IMR-90 (cell line): ENCODE data around the gene EYS. TPM values are rescaled to one million over a fixed set of nuclear protein-coding genes. Genes with fewer than 3 reads are reported as not detected.

Experiments
- ATAC-seq: fragments of 200-7000 bp; cut with Tn5 transposase; 2 replicates; pipeline ENCODE4 v1.9.1; 2020; ENCODE audit warnings: low read depth, mild to moderate bottlenecking, moderate library complexity
- BruUV-seq: library from RNA; stranded (reverse); fragments of 400-500 nt; replicated peaks from 2 replicates; lab custom pipeline; 2021; lab: Mats Ljungman, UMichigan
- CTCF ChIA-PET: fragments of 300-600 bp; formaldehyde crosslinking; extraction: SDS; loops from one replicate; lab custom pipeline; 2021; ENCODE audit warnings: antibody characterized with exemption; lab: Yijun Ruan, JAX
- POLR2A ChIA-PET: fragments of 300-600 bp; sonication (Branson Sonifier 250); formaldehyde crosslinking; loops from one replicate; lab custom pipeline; 2022; ENCODE audit warnings: antibody characterized with exemption; ENCODE audit not compliant: unreplicated experiment; lab: Charles Lee
- DNase-seq: peaks from one replicate; pipeline ENCODE4 v3.0.0; 2013
- H2AFZ ChIP-seq: replicated peaks from 2 replicates; pipeline ENCODE3; 2013; ENCODE audit warnings: low read length, mild to moderate bottlenecking; ENCODE audit not compliant: poor library complexity
- H2AK5ac ChIP-seq: 2 replicates; pipeline ENCODE4 v1.6.1; 2013; ENCODE audit warnings: low read depth, low read length, inconsistent platforms
- H2AK9ac ChIP-seq: replicated peaks from 2 replicates; pipeline ENCODE3; 2013; ENCODE audit warnings: mild to moderate bottlenecking, low read depth, low read length, moderate library complexity; ENCODE audit not compliant: poor library complexity
- H2BK120ac ChIP-seq: 2 replicates; pipeline ENCODE4 v1.6.1; 2013; ENCODE audit warnings: low read depth, low read length, inconsistent platforms
- H2BK15ac ChIP-seq: 3 replicates; pipeline ENCODE4 v1.6.1; 2013; ENCODE audit warnings: low read depth, low read length, inconsistent platforms
- H2BK20ac ChIP-seq: 2 replicates; pipeline ENCODE4 v1.6.1; 2013; ENCODE audit warnings: low read depth, mild to moderate bottlenecking, inconsistent platforms, low read length, moderate library complexity
- H2BK5ac ChIP-seq: 2 replicates; pipeline ENCODE4 v1.6.1; 2013; ENCODE audit warnings: mild to moderate bottlenecking, low read depth, low read length, inconsistent platforms; ENCODE audit not compliant: poor library complexity, severe bottlenecking
- H3K14ac ChIP-seq: replicated peaks from 2 replicates; pipeline ENCODE4 v1.6.1; 2013; ENCODE audit warnings: low read depth, low read length, inconsistent platforms
- H3K18ac ChIP-seq: 2 replicates; pipeline ENCODE4 v1.6.1; 2013; ENCODE audit warnings: low read depth, low read length, control low read depth
- H3K23ac ChIP-seq: 2 replicates; pipeline ENCODE4 v1.6.1; 2013; ENCODE audit warnings: low read depth, low read length, inconsistent platforms
- H3K27ac ChIP-seq: 2 replicates; pipeline ENCODE4 v1.5.1; 2013; ENCODE audit warnings: mild to moderate bottlenecking, control low read depth, low read length; ENCODE audit not compliant: insufficient read depth
- H3K27me3 ChIP-seq: 2 replicates; pipeline ENCODE4 v1.6.1; 2013; ENCODE audit warnings: low read length; ENCODE audit not compliant: control insufficient read depth, insufficient read depth
- H3K36me3 ChIP-seq: 2 replicates; pipeline ENCODE4 v1.6.1; 2013; ENCODE audit warnings: low read length, mixed read lengths; ENCODE audit not compliant: control insufficient read depth, insufficient read depth
- H3K4ac ChIP-seq: 2 replicates; pipeline ENCODE4 v1.6.1; 2013; ENCODE audit warnings: low read depth, low read length, inconsistent platforms
- H3K4me1 ChIP-seq: 2 replicates; pipeline ENCODE4 v1.6.1; 2013; ENCODE audit warnings: low read length, mixed read lengths; ENCODE audit not compliant: control insufficient read depth, insufficient read depth
- H3K4me2 ChIP-seq: 2 replicates; pipeline ENCODE4 v1.6.1; 2013; ENCODE audit warnings: low read depth, mild to moderate bottlenecking, control low read depth, low read length, moderate library complexity
- H3K4me3 ChIP-seq: 2 replicates; pipeline ENCODE4 v1.5.1; 2013; ENCODE audit warnings: low read depth, mild to moderate bottlenecking, control low read depth, low read length, moderate library complexity; ENCODE audit not compliant: insufficient read depth
- H3K56ac ChIP-seq: 2 replicates; pipeline ENCODE4 v1.6.1; 2013; ENCODE audit warnings: low read length, inconsistent platforms; ENCODE audit not compliant: insufficient read depth; ENCODE audit errors: extremely low read depth
- H3K79me1 ChIP-seq, 2 experiments: 2 replicates each; pipeline ENCODE4 v1.6.1; 2013; ENCODE audit warnings: low read length in 2 of 2, inconsistent platforms in 1 of 2, low read depth in 1 of 2
- H3K9ac ChIP-seq: 2 replicates; pipeline ENCODE4 v1.6.1; 2013; ENCODE audit warnings: low read depth, low read length, control low read depth
- H3K9me1 ChIP-seq: 2 replicates; pipeline ENCODE4 v1.6.1; 2013; ENCODE audit warnings: low read length, inconsistent platforms; ENCODE audit not compliant: insufficient read depth
- H3K9me3 ChIP-seq: 2 replicates; pipeline ENCODE4 v1.6.1; 2013; ENCODE audit warnings: low read length; ENCODE audit not compliant: control insufficient read depth, insufficient read depth
- H4K20me1 ChIP-seq: 2 replicates; pipeline ENCODE4 v1.6.1; 2013; ENCODE audit warnings: low read length, inconsistent platforms; ENCODE audit not compliant: insufficient read depth
- H4K5ac ChIP-seq: 2 replicates; pipeline ENCODE4 v1.6.1; 2013; ENCODE audit warnings: mild to moderate bottlenecking, low read depth, low read length, control low read depth
- H4K8ac ChIP-seq, 2 experiments: 2 replicates each; pipeline ENCODE4 v1.6.1; 2013; ENCODE audit warnings: low read depth in 2 of 2, low read length in 2 of 2, control low read depth in 1 of 2, inconsistent platforms in 1 of 2
- H4K91ac ChIP-seq: 2 replicates; pipeline ENCODE4 v1.6.1; 2013; ENCODE audit warnings: low read depth, low read length, inconsistent platforms; ENCODE audit not compliant: insufficient read depth
- BHLHE40 ChIP-seq: fragments of 150-350 bp; IDR thresholded peaks from 2 replicates; pipeline ENCODE4 v1.6.1; 2016; ENCODE audit warnings: mild to moderate bottlenecking, low read depth, low read length
- CEBPB ChIP-seq: IDR thresholded peaks from 2 replicates; pipeline ENCODE4 v1.6.1; 2012; ENCODE audit warnings: low read depth, low read length, improper control_type of control experiment
- CHD1 ChIP-seq: IDR thresholded peaks from 2 replicates; pipeline ENCODE4 v1.6.1; 2012; ENCODE audit warnings: low read depth, low read length, improper control_type of control experiment
- CTCF ChIP-seq: conservative IDR thresholded peaks from 2 replicates; pipeline ENCODE4 v1.5.1; 2012; ENCODE audit warnings: mild to moderate bottlenecking, low read depth, low read length, improper control_type of control experiment
- ELK1 ChIP-seq: fragments of 150-350 bp; IDR thresholded peaks from 2 replicates; pipeline ENCODE4 v1.6.1; 2016; ENCODE audit warnings: low read depth, mild to moderate bottlenecking, low read length, moderate library complexity, borderline replicate concordance
- FOS ChIP-seq: fragments of 150-350 bp; IDR thresholded peaks from 2 replicates; pipeline ENCODE4 v1.6.1; 2016; ENCODE audit warnings: low read depth, low read length
- MAFK ChIP-seq: IDR thresholded peaks from 2 replicates; pipeline ENCODE4 v1.6.1; 2012; ENCODE audit warnings: low read depth, low read length, improper control_type of control experiment
- MAZ ChIP-seq: IDR thresholded peaks from 2 replicates; pipeline ENCODE4 v1.6.1; 2012; ENCODE audit warnings: low read depth, mild to moderate bottlenecking, low read length, improper control_type of control experiment, moderate library complexity, borderline replicate concordance
- MXI1 ChIP-seq: IDR thresholded peaks from 2 replicates; pipeline ENCODE4 v1.6.1; 2012; ENCODE audit warnings: low read depth, mild to moderate bottlenecking, low read length, moderate library complexity, borderline replicate concordance
- NFE2L2 ChIP-seq: fragments of 150-350 bp; IDR thresholded peaks from 2 replicates; pipeline ENCODE4 v1.6.1; 2016; ENCODE audit warnings: low read depth, mild to moderate bottlenecking, low read length
- POLR2A ChIP-seq: IDR thresholded peaks from 2 replicates; pipeline ENCODE4 v1.6.1; 2012; ENCODE audit warnings: mild to moderate bottlenecking, low read depth, low read length
- RAD21 ChIP-seq: IDR thresholded peaks from 2 replicates; pipeline ENCODE4 v1.6.1; 2012; ENCODE audit warnings: low read length, improper control_type of control experiment
- RCOR1 ChIP-seq: IDR thresholded peaks from 2 replicates; pipeline ENCODE4 v1.6.1; 2012; ENCODE audit warnings: mild to moderate bottlenecking, low read length, improper control_type of control experiment; ENCODE audit not compliant: insufficient replicate concordance
- RFX5 ChIP-seq: IDR thresholded peaks from 2 replicates; pipeline ENCODE4 v1.8.0; 2012; ENCODE audit warnings: low read depth, mild to moderate bottlenecking, low read length, moderate library complexity
- SMC3 ChIP-seq: fragments of 150-350 bp; IDR thresholded peaks from 2 replicates; pipeline ENCODE4 v1.6.1; 2016; ENCODE audit warnings: low read depth, mild to moderate bottlenecking, antibody characterized with exemption, low read length, moderate library complexity
- USF2 ChIP-seq: fragments of 150-350 bp; IDR thresholded peaks from 2 replicates; pipeline ENCODE4 v1.6.1; 2017; ENCODE audit warnings: mild to moderate bottlenecking, antibody characterized with exemption, low read length, low read depth
- WGBS, 2 experiments: methylation state at CpG; one replicate each; pipeline versions ENCODE4 v1.1.5 to v1.1.7; 2013; ENCODE audit warnings: missing lambda C conversion rate in 2 of 2; ENCODE audit not compliant: insufficient read length in 1 of 2; ENCODE audit errors: extremely low coverage in 2 of 2; 5-methylcytosine and 5-hydroxymethylcytosine counted together
- dilution Hi-C: fragments of 300-500 bp; cut with HindIII; formaldehyde crosslinking; loops from one replicate; pipeline ENCODE4 v1.14.3; 2018; ENCODE audit warnings: low sequenced_read_pairs; ENCODE audit not compliant: unreplicated experiment
- in situ Hi-C: fragments of 300-500 bp; cut with MboI; formaldehyde crosslinking; loops from 3 replicates; pipeline ENCODE4 v1.14.3; 2019; ENCODE audit warnings: low sequenced_read_pairs, inconsistent platforms, mixed read lengths
- intact Hi-C: fragments of 100-400 bp; cut with micrococcal nuclease; formaldehyde crosslinking; loops from 2 replicates; pipeline ENCODE4 v1.10.0; 2022
- polyA plus RNA-seq, 3 experiments: library from polyadenylated mRNA; depleted of rRNA; stranded (reverse); fragments of >200 nt; gene quantifications; 2 replicates each; pipeline ENCODE4 v1.2.3, GENCODE V29; 2012; ENCODE audit warnings: low replicate concordance in 1 of 3
- total RNA-seq: library from RNA; depleted of rRNA; stranded (reverse); fragments of >200 nt; gene quantifications from 2 replicates; pipeline ENCODE4 v1.2.3, GENCODE V29; 2012

EYS gene
- total and polyA plus RNA-seq, 2 of the 4 experiments (the other 2 are of a cell fraction) = under 0.01 TPM; not detected in 1

GRCh38 chr6:65006788-65007187 lies 700.2 kb downstream of the EYS start:
- no TSS peak for BruUV-seq
- Histone ChIP-seq H2BK20ac (no peak overlapping the region), H3K18ac (no peak overlapping the region), H3K4me3 (no peak overlapping the region), H4K91ac (no peak overlapping the region), H2AK5ac (no peak overlapping the region), H3K4me1 (no peaks in the 10 kb centered on the region), H3K56ac (no peak overlapping the region), H3K27ac (no peak overlapping the region), H3K79me1 (no peaks in the 10 kb centered on the region), H3K14ac (no peak overlapping the region), H3K4ac (no peak overlapping the region), H4K20me1 (no peaks in the 10 kb centered on the region), H2AFZ (no peak overlapping the region), H3K9me3 (peaks cover 2% of the 10 kb centered on the region; the same call in 1 of the 2 replicates), H3K9ac (no peak overlapping the region), H2AK9ac (no peak overlapping the region), H3K27me3 (no peaks in the 10 kb centered on the region), H2BK15ac (no peak overlapping the region), H4K5ac (no peak overlapping the region), H3K36me3 (no peaks in the 10 kb centered on the region), H4K8ac (no peak overlapping the region), H2BK120ac (no peak overlapping the region), H3K4me2 (no peak overlapping the region), H2BK5ac (no peak overlapping the region), H3K23ac (no peak overlapping the region), H3K9me1 (no peaks in the 10 kb centered on the region)
- ChIA-PET CTCF (no interaction called here), POLR2A (no interaction called here)
- dilution Hi-C loops (no loop called here), intact Hi-C loops (no loop called here), in situ Hi-C loops (no loop called here)
- ATAC-seq (no peak), DNase-seq (no peak)
- no CpG with 5 or more reads among the region's 2 CpGs for WGBS, 2 experiments
- TF ChIP-seq CHD1 (no peak), RAD21 (no peak), FOS (no peak), POLR2A (no peak), RCOR1 (no peak), CTCF (no peak), MAFK (no peak), USF2 (no peak), BHLHE40 (no peak), RFX5 (no peak), CEBPB (no peak), SMC3 (no peak), ELK1 (no peak), MAZ (no peak), NFE2L2 (no peak), MXI1 (no peak)
